Epithelial cell of proximal tubule (primary cell): ENCODE data around the gene TRPV4. TPM values are rescaled to one million over a fixed set of nuclear protein-coding genes. Genes with fewer than 3 reads are reported as not detected.

ENCODE experiments used
- DNase-seq: peaks from one replicate; pipeline ENCODE4 v3.0.0-alpha.2; 2011; ENCODE audit warnings: low read depth
- H3K4me3 ChIP-seq: 2 replicates; pipeline ENCODE4 v1.5.1; 2011; ENCODE audit warnings: low read depth, mild to moderate bottlenecking, low read length
- total RNA-seq: library from RNA; depleted of rRNA; stranded (reverse); fragments of >200 nt; gene quantifications from 2 replicates; pipeline ENCODE4 v1.2.3, GENCODE V29; 2015
- TF ChIP-seq, protein P1 (sequence below): conservative IDR thresholded peaks from 2 replicates; pipeline ENCODE4 v1.5.1; 2012; ENCODE audit warnings: low read depth, mild to moderate bottlenecking, low read length

The TRPV4 gene
- total RNA-seq, 1 donor from 2014 or later = 2.2 TPM

DNA sequence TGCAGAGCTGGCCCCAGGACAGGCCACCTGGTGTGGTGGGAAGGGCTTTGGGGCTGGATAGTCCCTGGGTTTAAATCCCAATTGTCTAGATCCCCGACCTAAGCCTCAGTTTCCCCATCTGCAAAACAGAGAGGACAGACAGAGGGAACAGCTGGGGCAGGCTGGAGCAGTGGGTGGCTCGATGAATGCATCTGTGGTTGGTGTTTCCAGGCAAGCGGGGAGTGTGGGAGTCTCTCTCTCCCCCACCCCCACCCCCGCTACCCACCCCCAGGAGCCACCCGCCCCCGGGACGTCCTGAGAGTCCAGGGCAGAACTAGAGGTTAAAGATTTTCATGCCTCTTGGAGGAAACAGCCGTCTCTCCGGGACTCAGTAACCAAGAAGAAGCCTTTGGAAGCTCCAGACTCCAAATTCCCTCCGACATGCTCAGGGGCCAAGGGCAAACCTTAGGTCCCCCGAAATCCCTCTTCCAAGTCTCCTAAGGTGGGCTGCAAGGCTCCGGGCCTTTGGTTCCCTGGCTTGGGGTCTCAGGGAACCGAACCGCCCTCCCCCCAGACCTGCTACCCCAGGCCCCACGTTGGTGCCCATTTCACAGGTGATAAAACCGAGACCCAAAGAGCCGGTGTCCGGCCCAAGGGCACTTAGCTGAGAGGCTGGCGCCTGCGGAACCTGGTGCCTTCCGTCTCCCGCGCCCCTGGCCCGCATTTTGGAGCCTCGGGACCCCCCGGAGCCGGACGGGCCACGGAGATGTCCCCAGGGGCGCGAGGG lies 474 bp downstream of the TRPV4 start:
- TF ChIP-seq, protein P1, sequence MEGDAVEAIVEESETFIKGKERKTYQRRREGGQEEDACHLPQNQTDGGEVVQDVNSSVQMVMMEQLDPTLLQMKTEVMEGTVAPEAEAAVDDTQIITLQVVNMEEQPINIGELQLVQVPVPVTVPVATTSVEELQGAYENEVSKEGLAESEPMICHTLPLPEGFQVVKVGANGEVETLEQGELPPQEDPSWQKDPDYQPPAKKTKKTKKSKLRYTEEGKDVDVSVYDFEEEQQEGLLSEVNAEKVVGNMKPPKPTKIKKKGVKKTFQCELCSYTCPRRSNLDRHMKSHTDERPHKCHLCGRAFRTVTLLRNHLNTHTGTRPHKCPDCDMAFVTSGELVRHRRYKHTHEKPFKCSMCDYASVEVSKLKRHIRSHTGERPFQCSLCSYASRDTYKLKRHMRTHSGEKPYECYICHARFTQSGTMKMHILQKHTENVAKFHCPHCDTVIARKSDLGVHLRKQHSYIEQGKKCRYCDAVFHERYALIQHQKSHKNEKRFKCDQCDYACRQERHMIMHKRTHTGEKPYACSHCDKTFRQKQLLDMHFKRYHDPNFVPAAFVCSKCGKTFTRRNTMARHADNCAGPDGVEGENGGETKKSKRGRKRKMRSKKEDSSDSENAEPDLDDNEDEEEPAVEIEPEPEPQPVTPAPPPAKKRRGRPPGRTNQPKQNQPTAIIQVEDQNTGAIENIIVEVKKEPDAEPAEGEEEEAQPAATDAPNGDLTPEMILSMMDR = no peak
- peak overlapping the region; percentile 52 for H3K4me3 ChIP-seq
- DNase-seq = no peak

DNA sequence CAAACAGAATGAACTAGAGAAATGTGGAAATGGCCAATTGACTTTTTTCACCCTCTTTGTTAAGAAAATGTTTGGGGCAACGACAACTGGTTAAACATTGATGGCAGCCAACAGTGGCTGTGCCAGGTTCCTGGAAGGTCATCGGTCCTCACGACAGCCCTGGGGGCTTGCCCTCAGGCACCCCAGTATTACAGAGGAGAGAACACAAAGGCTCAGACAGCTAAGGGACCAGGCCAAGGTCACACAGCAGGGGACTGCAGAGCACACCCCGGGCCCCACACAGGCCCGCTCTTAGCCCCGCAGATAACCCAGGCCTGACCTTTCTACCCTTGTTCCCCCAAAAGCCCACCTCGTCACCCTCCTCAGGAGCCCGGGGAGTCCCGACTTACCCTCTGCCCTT lies 1.3 kb downstream of the TRPV4 start:
- TF ChIP-seq, protein P1 = no peak
- no peak overlapping the region for H3K4me3 ChIP-seq
- DNase-seq = no peak

DNA sequence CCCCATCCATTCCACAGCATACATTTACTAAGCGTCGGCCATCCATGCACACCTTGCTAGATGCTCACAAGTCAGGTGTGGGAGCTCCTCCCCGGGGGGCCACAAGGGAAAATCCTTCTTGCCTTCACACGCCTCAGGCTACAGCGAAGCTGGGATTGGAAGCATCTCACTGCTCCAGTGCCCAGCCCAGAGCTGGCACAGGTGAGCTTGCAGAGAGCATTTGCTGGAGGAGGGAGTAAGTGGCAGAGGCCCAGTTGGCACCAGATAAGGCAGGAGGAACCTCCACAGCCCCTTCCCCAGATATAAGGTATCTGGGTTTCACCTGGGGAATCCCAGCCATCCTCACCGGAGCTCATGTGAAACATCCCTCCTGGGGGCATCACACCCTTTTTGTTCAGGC lies 1.8 kb downstream of the TRPV4 start:
- no peak overlapping the region for H3K4me3 ChIP-seq
- TF ChIP-seq, protein P1 = no peak
- DNase-seq = no peak

DNA sequence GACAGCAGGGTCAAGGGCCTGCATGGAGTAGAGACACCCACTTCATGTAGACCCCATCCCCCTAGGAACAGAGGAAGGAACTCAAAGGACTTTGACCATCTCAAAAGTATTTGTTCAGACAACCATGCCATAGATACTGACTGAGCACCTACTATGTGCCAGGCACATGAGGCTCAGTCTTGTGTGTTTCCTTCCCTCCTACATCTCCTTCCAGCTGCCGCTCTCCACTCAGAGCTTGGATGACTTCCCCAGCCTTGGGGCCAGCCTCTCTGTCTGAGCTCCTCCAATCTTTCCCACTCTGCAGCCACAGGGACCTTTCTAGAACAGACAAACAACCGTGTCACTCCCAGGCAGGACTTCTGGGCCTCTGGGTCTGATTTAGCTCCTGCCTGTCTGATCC lies 2.5 kb downstream of the TRPV4 start:
- no peak overlapping the region for H3K4me3 ChIP-seq
- no peak for DNase-seq
- TF ChIP-seq, protein P1 = no peak

DNA sequence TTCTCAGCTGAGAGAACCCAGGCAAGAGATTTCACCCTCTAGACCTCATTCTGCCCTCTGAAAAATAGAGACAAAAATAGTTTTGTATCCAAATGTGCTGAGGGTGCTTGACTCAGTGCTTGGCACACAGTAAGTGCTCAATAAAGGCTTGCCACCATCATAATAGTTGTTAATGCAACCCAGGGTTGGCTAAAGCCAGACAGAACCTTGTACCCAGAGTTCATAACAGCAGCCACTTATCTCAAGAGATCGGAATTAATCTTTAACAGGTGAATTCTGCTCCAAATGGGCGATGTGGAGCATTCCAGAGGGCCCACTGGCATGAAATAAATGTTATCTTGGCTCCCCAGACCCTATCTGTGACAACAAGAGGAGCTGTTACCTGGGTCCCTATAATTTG lies 2.9 kb downstream of the TRPV4 start:
- H3K4me3 ChIP-seq = no peak overlapping the region
- DNase-seq = no peak
- TF ChIP-seq, protein P1 = no peak

DNA sequence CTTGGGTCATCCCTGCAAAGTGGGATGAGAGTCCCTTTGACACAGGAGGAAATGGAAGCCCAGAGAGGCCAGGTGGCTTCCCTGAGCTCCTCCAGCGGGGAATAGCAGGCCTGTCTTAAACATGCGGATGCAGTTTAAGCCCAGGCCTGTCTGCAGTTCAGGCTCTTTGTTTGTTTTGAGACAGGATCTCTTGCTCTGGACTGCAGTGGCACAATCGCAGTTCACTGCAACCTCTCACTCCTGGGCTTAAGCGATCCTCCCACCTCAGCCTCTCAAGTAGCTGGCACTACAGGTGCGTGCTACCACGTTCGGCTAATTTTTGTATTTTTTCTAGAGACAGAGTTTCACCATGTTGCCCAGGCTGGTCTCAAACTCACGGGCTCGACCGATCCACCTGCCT lies 3.5 kb downstream of the TRPV4 start:
- no peak overlapping the region for H3K4me3 ChIP-seq
- TF ChIP-seq, protein P1 = no peak
- no peak for DNase-seq
